HAP-1 (cell line): ENCODE measurements around the gene PTCH1.
A peak's percentile ranks its signal among the peaks of the same experiment; 100 is the strongest.

ENCODE experiments used
- DNase-seq, 2 experiments: peaks; one replicate each; pipeline ENCODE4 v3.0.0-alpha.2; 2016 to 2020; ENCODE audit warnings: low spot score in 2 of 2
- H3K27me3 ChIP-seq: fragments of 250-450 bp; sonication (Bioruptor Pico); 2 replicates; pipeline ENCODE4 v1.5.1; 2020; ENCODE audit warnings: low read depth, mild to moderate bottlenecking, moderate library complexity
- H3K36me3 ChIP-seq: fragments of 250-450 bp; sonication (Bioruptor Pico); replicated peaks from 2 replicates; pipeline ENCODE4 v1.5.1; 2020; ENCODE audit warnings: mild to moderate bottlenecking
- H3K4me1 ChIP-seq: fragments of 250-450 bp; sonication (Bioruptor Pico); 2 replicates; pipeline ENCODE4 v1.5.1; 2020; ENCODE audit warnings: mild to moderate bottlenecking
- H3K4me3 ChIP-seq: fragments of 250-450 bp; sonication (Bioruptor Pico); 2 replicates; pipeline ENCODE4 v1.5.1; 2020; ENCODE audit warnings: mild to moderate bottlenecking, moderate library complexity
- H3K9me3 ChIP-seq: fragments of 250-450 bp; sonication (Bioruptor Pico); 2 replicates; pipeline ENCODE4 v1.5.1; 2020; ENCODE audit warnings: mild to moderate bottlenecking, moderate library complexity
- in situ Hi-C: fragments of 300-500 bp; cut with MboI; formaldehyde crosslinking; loops from 3 replicates; pipeline ENCODE4 v1.14.3; 2020; ENCODE audit warnings: low sequenced_read_pairs, inconsistent platforms, mixed read lengths

Gene PTCH1

GRCh38 chr9:95460518-95461164, 56.1 kb downstream of the PTCH1 start:
- H3K4me3 ChIP-seq, result no peak overlapping the region
- DNase-seq, result no peak
- H3K36me3 ChIP-seq, result peaks cover 48% of the 10 kb centered on the region

GRCh38 chr9:95459851-95460517, 56.8 kb downstream of the PTCH1 start:
- Histone ChIP-seq H3K27me3 (no peaks in the 10 kb centered on the region), H3K4me3 (no peak overlapping the region), H3K4me1 (peaks cover 24% of the 10 kb centered on the region), H3K9me3 (no peaks in the 10 kb centered on the region), H3K36me3 (peaks cover 49% of the 10 kb centered on the region)
- in situ Hi-C loops, result no loop called here
- no peak for DNase-seq

More at GRCh38 chr9:95460518-95461164, 56.1 kb downstream of the PTCH1 start:
- Histone ChIP-seq H3K9me3 (no peaks in the 10 kb centered on the region), H3K4me1 (peaks cover 18% of the 10 kb centered on the region), H3K27me3 (no peaks in the 10 kb centered on the region)
- in situ Hi-C loops, result no loop called here

- peaks cover 47% of the 10 kb centered on the region for H3K36me3 ChIP-seq
- DNase-seq, result no peak
- H3K9me3 ChIP-seq, result no peaks in the 10 kb centered on the region
- H3K4me1 ChIP-seq, result peaks cover 31% of the 10 kb centered on the region
- in situ Hi-C loops, result no loop called here
- H3K4me3 ChIP-seq, result no peak overlapping the region
- no peaks in the 10 kb centered on the region for H3K27me3 ChIP-seq
Measured at GRCh38 chr9:95459178-95459577, 57.6 kb downstream of the PTCH1 start.

GRCh38 chr9:95458666-95459065, 58.1 kb downstream of the PTCH1 start:
- H3K27me3 ChIP-seq, result no peaks in the 10 kb centered on the region
- in situ Hi-C loops, result no loop called here
- no peak overlapping the region for H3K4me3 ChIP-seq
- peaks cover 31% of the 10 kb centered on the region for H3K4me1 ChIP-seq
- no peaks in the 10 kb centered on the region for H3K9me3 ChIP-seq
- DNase-seq, result peak; percentile 69 to 82
- H3K36me3 ChIP-seq, result peaks cover 52% of the 10 kb centered on the region

GRCh38 chr9:95457769-95458168, 59.0 kb downstream of the PTCH1 start:
- peaks cover 61% of the 10 kb centered on the region for H3K36me3 ChIP-seq
- no peak overlapping the region for H3K4me3 ChIP-seq
- peak in 1 of 2 experiments; percentile 61 for DNase-seq
- no peaks in the 10 kb centered on the region for H3K27me3 ChIP-seq
- in situ Hi-C loops, result no loop called here
- H3K9me3 ChIP-seq, result no peaks in the 10 kb centered on the region
- peaks cover 31% of the 10 kb centered on the region for H3K4me1 ChIP-seq

GRCh38 chr9:95455714-95456113, 61.1 kb downstream of the PTCH1 start:
- no peaks in the 10 kb centered on the region for H3K9me3 ChIP-seq
- H3K27me3 ChIP-seq, result no peaks in the 10 kb centered on the region
- no peak for DNase-seq
- H3K36me3 ChIP-seq, result peaks cover 70% of the 10 kb centered on the region
- H3K4me3 ChIP-seq, result no peak overlapping the region
- peaks cover 41% of the 10 kb centered on the region for H3K4me1 ChIP-seq
- in situ Hi-C loops, result no loop called here

- Histone ChIP-seq H3K27me3 (no peaks in the 10 kb centered on the region), H3K9me3 (no peaks in the 10 kb centered on the region), H3K4me3 (no peak overlapping the region), H3K4me1 (peaks cover 34% of the 10 kb centered on the region), H3K36me3 (peaks cover 81% of the 10 kb centered on the region)
- DNase-seq, result no peak
- in situ Hi-C loops, result no loop called here
Measured at GRCh38 chr9:95452176-95452575, 64.6 kb downstream of the PTCH1 start.

GRCh38 chr9:95451065-95451426, 65.7 kb downstream of the PTCH1 start:
- Histone ChIP-seq H3K36me3 (peaks cover 83% of the 10 kb centered on the region), H3K9me3 (no peaks in the 10 kb centered on the region), H3K4me3 (no peak overlapping the region), H3K27me3 (no peaks in the 10 kb centered on the region), H3K4me1 (peaks cover 34% of the 10 kb centered on the region)
- in situ Hi-C loops, result no loop called here
- no peak for DNase-seq

GRCh38 chr9:95450171-95451064, 66.4 kb downstream of the PTCH1 start:
- peaks cover 83% of the 10 kb centered on the region for H3K36me3 ChIP-seq
- no peak overlapping the region for H3K4me3 ChIP-seq
- H3K4me1 ChIP-seq, result peaks cover 32% of the 10 kb centered on the region
- DNase-seq, result peak; percentile 42 to 66
- H3K9me3 ChIP-seq, result no peaks in the 10 kb centered on the region
- in situ Hi-C loops, result no loop called here
- H3K27me3 ChIP-seq, result no peaks in the 10 kb centered on the region

GRCh38 chr9:95449016-95449415, 67.8 kb downstream of the PTCH1 start:
- in situ Hi-C loops, result no loop called here
- Histone ChIP-seq H3K4me1 (peaks cover 21% of the 10 kb centered on the region), H3K4me3 (no peak overlapping the region), H3K27me3 (no peaks in the 10 kb centered on the region), H3K9me3 (no peaks in the 10 kb centered on the region), H3K36me3 (peaks cover 82% of the 10 kb centered on the region)
- no peak for DNase-seq

- DNase-seq, result no peak
- Histone ChIP-seq H3K4me3 (no peak overlapping the region), H3K36me3 (peaks cover 70% of the 10 kb centered on the region), H3K27me3 (no peaks in the 10 kb centered on the region), H3K9me3 (no peaks in the 10 kb centered on the region), H3K4me1 (peaks cover 21% of the 10 kb centered on the region)
- in situ Hi-C loops, result no loop called here
Measured at GRCh38 chr9:95447660-95448420, 68.9 kb downstream of the PTCH1 start.

- in situ Hi-C loops, result no loop called here
- peaks cover 63% of the 10 kb centered on the region for H3K36me3 ChIP-seq
Measured at GRCh38 chr9:95446984-95447383, 69.8 kb downstream of the PTCH1 start.

GRCh38 chr9:95446259-95446658, 70.5 kb downstream of the PTCH1 start:
- in situ Hi-C loops, result no loop called here
- H3K9me3 ChIP-seq, result no peaks in the 10 kb centered on the region
- peaks cover 16% of the 10 kb centered on the region for H3K4me1 ChIP-seq
- H3K27me3 ChIP-seq, result no peaks in the 10 kb centered on the region
- H3K36me3 ChIP-seq, result peaks cover 56% of the 10 kb centered on the region
- DNase-seq, result no peak
- no peak overlapping the region for H3K4me3 ChIP-seq

More at GRCh38 chr9:95446984-95447383, 69.8 kb downstream of the PTCH1 start:
- peaks cover 21% of the 10 kb centered on the region for H3K4me1 ChIP-seq
- H3K4me3 ChIP-seq, result no peak overlapping the region
- H3K9me3 ChIP-seq, result no peaks in the 10 kb centered on the region
- no peak for DNase-seq
- no peaks in the 10 kb centered on the region for H3K27me3 ChIP-seq
